ENCODE data around the gene SFXN3. TPM values are rescaled to one million over a fixed set of nuclear protein-coding genes. Genes with fewer than 3 reads are reported as not detected.

Gene SFXN3, protein sequence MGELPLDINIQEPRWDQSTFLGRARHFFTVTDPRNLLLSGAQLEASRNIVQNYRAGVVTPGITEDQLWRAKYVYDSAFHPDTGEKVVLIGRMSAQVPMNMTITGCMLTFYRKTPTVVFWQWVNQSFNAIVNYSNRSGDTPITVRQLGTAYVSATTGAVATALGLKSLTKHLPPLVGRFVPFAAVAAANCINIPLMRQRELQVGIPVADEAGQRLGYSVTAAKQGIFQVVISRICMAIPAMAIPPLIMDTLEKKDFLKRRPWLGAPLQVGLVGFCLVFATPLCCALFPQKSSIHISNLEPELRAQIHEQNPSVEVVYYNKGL
- total RNA-seq (2016; rRNA removed; fragmentation: Illumina TruSeq; extraction: Trizol) (11.9 and 16.8 TPM in 2 replicates), polyA plus RNA-seq (2011; rRNA removed) (71.5 and 86.1 TPM in 2 replicates), polyA minus RNA-seq (2011; rRNA and poly(A)+ RNA removed; ENCODE audit: low replicate concordance) (78.6 and 219 TPM in 2 replicates), Bru-seq, nascent RNA (percentile 67 among the genes with signal in this experiment), BruChase-seq, experiment 1, labeled RNA remaining after a 6-hour chase (percentile 75 among the genes with signal in this experiment), BruChase-seq, experiment 2, labeled RNA remaining after a 2-hour chase (percentile 73 among the genes with signal in this experiment)
- 2.4 and 4.1 TPM in 2 replicates for total RNA-seq (2016; cell fraction: cytosol; rRNA removed; fragmentation: Illumina TruSeq; extraction: Trizol; ENCODE audit: low read depth)
- 10.6 and 15.0 TPM in 2 replicates for total RNA-seq (2016; cell fraction: insoluble cytoplasmic fraction; rRNA removed; fragmentation: Illumina TruSeq; extraction: Trizol)
- 9.3 and 10.0 TPM in 2 replicates for total RNA-seq (2016; cell fraction: membrane; rRNA removed; fragmentation: Illumina TruSeq; extraction: Trizol)
- 18.9 and 21.6 TPM in 2 replicates for total RNA-seq (2016; cell fraction: nucleus; rRNA removed; fragmentation: Illumina TruSeq; extraction: Trizol)
- 38.5 and 39.6 TPM in 2 replicates for polyA plus RNA-seq (2011; cell fraction: cytosol; rRNA removed)
- polyA plus RNA-seq (2011; cell fraction: nucleus; rRNA removed) = 337 and 354 TPM in 2 replicates
- polyA plus RNA-seq (2012) = 24.0 and 38.4 TPM in 2 replicates
- polyA plus RNA-seq (2016; cell fraction: cytosol; fragmentation: Illumina TruSeq; extraction: Trizol; ENCODE audit: low read depth) = 3.0 and 4.5 TPM in 2 replicates
- polyA plus RNA-seq (2016; cell fraction: insoluble cytoplasmic fraction; fragmentation: Illumina TruSeq; extraction: Trizol; ENCODE audit: low read depth) = 14.7 and 15.8 TPM in 2 replicates
- 9.2 and 10.1 TPM in 2 replicates for polyA plus RNA-seq (2016; cell fraction: membrane; fragmentation: Illumina TruSeq; extraction: Trizol; ENCODE audit: low read depth)
- 49.5 and 57.7 TPM in 2 replicates for polyA plus RNA-seq (2016; cell fraction: nucleus; fragmentation: Illumina TruSeq; extraction: Trizol; ENCODE audit: insufficient read depth, low read depth)
- polyA minus RNA-seq (2011; cell fraction: cytosol; rRNA and poly(A)+ RNA removed) = 20.9 and 30.7 TPM in 2 replicates
- 46.2 and 58.2 TPM in 2 replicates for polyA minus RNA-seq (2011; cell fraction: nucleus; rRNA and poly(A)+ RNA removed)
- long read RNA-seq, experiment 1, partial matches to known transcripts = 10 of 17 reads
- long read RNA-seq, experiment 1, other reads (novel, unspliced or antisense) = 6 of 17 reads
- long read RNA-seq, experiment 2, partial matches to known transcripts = 22 of 28 reads
- long read RNA-seq, experiment 2, other reads (novel, unspliced or antisense) = 4 of 28 reads

DNA sequence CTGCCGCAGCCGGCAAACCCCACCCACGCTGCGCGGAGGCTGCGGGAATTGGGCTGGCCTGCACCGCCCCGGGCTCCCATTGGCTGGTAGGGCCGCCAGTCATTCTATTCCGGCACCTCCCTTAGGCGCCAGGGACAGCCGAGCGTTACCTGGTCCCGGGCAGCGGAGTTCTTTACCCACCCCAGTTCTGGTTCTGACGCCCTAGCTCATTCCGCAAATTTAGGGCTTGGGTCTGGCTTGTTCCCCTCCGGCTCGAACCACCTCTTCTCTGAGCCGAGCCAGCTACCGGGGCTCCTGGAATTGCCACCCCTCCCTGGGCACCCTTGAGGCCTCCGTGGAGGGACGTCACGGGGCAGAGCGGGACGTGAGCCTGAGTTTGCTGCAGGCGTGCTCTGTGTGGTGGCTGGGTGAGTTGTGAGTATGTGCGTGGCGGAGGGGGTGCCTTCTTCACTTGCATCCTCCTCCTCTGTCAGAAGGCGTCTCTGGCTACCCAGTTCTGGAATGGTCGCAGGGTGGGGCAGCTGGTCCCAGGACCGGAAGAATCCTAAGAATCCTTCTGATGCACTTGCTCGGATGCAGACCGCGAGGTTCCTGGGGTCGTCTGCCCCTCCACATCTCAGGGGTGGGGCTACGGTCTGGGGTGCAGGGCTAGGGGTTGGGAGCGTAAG is at the start of gene SFXN3, which contains the start of gene PDZD7:
Gene SFXN3 (plus strand): TSS at position 107 of the 668 bp plus-strand sequence. CDS start 3,461 bp downstream, outside the sequence.
Gene PDZD7 (minus strand): TSS at position 2 of the 668 bp plus-strand sequence. CDS start 910 bp downstream, outside the sequence.
- POLR2A ChIA-PET = interaction anchor here (0.6 to 4.6 kb wide), 13 partner anchors 10 to 119 kb away, joined by 3 to 51 read pairs (median 5); partner anchors contain the start of genes KAZALD1, LZTS2, SEMA4G and SLF2
- TF ChIP-seq ZIK1 (CRISPR knock-in tag; IDR thresholded peaks at IDR 0.05; ENCODE audit: borderline replicate concordance, low read depth) = no peak
- no peak for TF ChIP-seq TRIM24 (CRISPR knock-in tag; IDR thresholded peaks at IDR 0.05)
- TF ChIP-seq CENPX (CRISPR knock-in tag; IDR thresholded peaks at IDR 0.05) = no peak
- TF ChIP-seq HMGA1 (CRISPR knock-in tag; conservative IDR thresholded peaks at IDR 0.05) = no peak
- TF ChIP-seq MAFF (IDR thresholded peaks at IDR 0.05; ENCODE audit: low read depth, low read length) = no peak
- no peak for TF ChIP-seq MTERF4 (CRISPR knock-in tag; IDR thresholded peaks at IDR 0.05)
- no peak for TF ChIP-seq DPF2 (CRISPR knock-in tag; IDR thresholded peaks at IDR 0.05; ENCODE audit: borderline replicate concordance, low read depth)
- TF ChIP-seq, protein P1, sequence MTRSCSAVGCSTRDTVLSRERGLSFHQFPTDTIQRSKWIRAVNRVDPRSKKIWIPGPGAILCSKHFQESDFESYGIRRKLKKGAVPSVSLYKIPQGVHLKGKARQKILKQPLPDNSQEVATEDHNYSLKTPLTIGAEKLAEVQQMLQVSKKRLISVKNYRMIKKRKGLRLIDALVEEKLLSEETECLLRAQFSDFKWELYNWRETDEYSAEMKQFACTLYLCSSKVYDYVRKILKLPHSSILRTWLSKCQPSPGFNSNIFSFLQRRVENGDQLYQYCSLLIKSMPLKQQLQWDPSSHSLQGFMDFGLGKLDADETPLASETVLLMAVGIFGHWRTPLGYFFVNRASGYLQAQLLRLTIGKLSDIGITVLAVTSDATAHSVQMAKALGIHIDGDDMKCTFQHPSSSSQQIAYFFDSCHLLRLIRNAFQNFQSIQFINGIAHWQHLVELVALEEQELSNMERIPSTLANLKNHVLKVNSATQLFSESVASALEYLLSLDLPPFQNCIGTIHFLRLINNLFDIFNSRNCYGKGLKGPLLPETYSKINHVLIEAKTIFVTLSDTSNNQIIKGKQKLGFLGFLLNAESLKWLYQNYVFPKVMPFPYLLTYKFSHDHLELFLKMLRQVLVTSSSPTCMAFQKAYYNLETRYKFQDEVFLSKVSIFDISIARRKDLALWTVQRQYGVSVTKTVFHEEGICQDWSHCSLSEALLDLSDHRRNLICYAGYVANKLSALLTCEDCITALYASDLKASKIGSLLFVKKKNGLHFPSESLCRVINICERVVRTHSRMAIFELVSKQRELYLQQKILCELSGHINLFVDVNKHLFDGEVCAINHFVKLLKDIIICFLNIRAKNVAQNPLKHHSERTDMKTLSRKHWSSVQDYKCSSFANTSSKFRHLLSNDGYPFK (CRISPR knock-in tag; IDR thresholded peaks at IDR 0.05; ENCODE audit: borderline replicate concordance) = no peak
- no peak for TF ChIP-seq ZNF446 (CRISPR knock-in tag; IDR thresholded peaks at IDR 0.05)
- no peak for TF ChIP-seq ZNF678 (CRISPR knock-in tag; IDR thresholded peaks at IDR 0.05)
- TF ChIP-seq GLI4 (CRISPR knock-in tag; IDR thresholded peaks at IDR 0.05; ENCODE audit: borderline replicate concordance) = no peak
- TF ChIP-seq BRD4 (CRISPR knock-in tag; IDR thresholded peaks at IDR 0.05) = no peak

More for the DNA sequence above, at the start of gene SFXN3, which contains the start of gene PDZD7:
- intact Hi-C loops (cut with micrococcal nuclease; ENCODE audit: unreplicated experiment) (loop anchor here (5.0 kb wide), 1 partner anchor 36 kb away; no protein-coding TSS in a partner anchor), in situ Hi-C loops (cut with HindIII; ENCODE audit: extremely low pct_ligation_motif_present, low pct_unique_long_range_greater_than_20kb) (loop anchor here (5.0 kb wide), 1 partner anchor 36 kb away; no protein-coding TSS in a partner anchor)
- Histone ChIP-seq H3K9me3 (ENCODE audit: low read length) (no peaks in the 10 kb centered on the region), H3K36me3 (replicated peaks in 1 of 2; ENCODE audit: control insufficient read depth in 1 of 2, insufficient read depth in 2 of 2, low read length in 2 of 2) (peaks cover 3 to 11% of the 10 kb centered on the region in 2 experiments; a peak in 2 of 5 replicates), H3K79me2 (ENCODE audit: insufficient read depth, low read length) (no peaks in the 10 kb centered on the region), H3K9ac (ENCODE audit: insufficient read depth, low read depth, low read length) (peak within 1 kb of the TSS; percentile 77), H3K27me3 (ENCODE audit: control insufficient read depth in 1 of 2, insufficient read depth in 2 of 2, low read length in 2 of 2) (no peaks in the 10 kb centered on the region; a peak in 1 of 5 replicates), H4K20me1 (ENCODE audit: insufficient read depth, low read length) (no peaks in the 10 kb centered on the region), H3K27ac (ENCODE audit: extremely low read length, insufficient read depth, low read length) (peak within 1 kb of the TSS; percentile 65), H2AFZ (ENCODE audit: low read length) (no peak within 1 kb of the TSS), H3K4me2 (ENCODE audit: low read depth, low read length) (peak within 1 kb of the TSS; percentile 96), H3K4me1 (ENCODE audit: insufficient read depth, low read length) (peaks cover 66% of the 10 kb centered on the region), H3K4me3 (replicated peaks in 1 of 3; ENCODE audit: insufficient read depth in 1 of 3, low read depth in 2 of 3, low read length in 3 of 3) (peak within 1 kb of the TSS; percentile 73 to 80 (median 74))
- no peak for FAIRE-seq
- peak; percentile 90 for ATAC-seq
- peak; percentile 79 for DNase-seq (ENCODE audit: low spot score)
- 2% methylated on average over 7 of the region's 38 CpGs for WGBS (ENCODE audit: low lambda C conversion rate)
- CTCF ChIA-PET (ENCODE audit: low intra/inter-chr PET ratio, low total read pairs) = no interaction called here
- BruUV-seq (replicated peaks) = no TSS peak
